ENCODE measurements around the gene ITGA7. TPM values are rescaled to one million over a fixed set of nuclear protein-coding genes. Genes with fewer than 3 reads are reported as not detected.

Gene ITGA7
- polyA plus RNA-seq, 1 donor from 2014 or later = 13.5 TPM

DNA sequence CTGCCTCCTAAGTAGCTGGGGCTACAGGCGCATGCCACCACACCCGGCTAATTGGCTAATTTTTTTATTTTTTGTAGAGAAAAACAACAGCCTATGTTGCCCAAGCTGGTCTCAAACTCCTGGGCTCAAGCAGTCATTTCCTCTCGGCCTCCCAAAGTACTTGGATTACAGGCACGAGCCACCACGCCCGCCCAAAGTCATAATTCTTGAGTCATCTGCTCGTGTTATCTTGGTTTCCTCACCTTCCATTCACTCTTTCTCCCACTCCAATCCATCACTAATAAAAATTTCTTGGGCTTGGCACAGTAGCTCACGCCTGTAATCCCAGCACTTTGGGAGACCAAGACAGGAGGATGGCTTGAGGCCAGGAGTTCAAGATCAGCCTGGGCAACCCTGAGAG lies 32.0 kb downstream of the ITGA7 start:
- Histone ChIP-seq H2AFZ (ENCODE audit: low read depth, low read length) (no peak overlapping the region), H3K36me3 (ENCODE audit: insufficient read depth, low read length) (no peaks in the 10 kb centered on the region), H3K27ac (ENCODE audit: low read length) (no peak overlapping the region), H3K9ac (ENCODE audit: low read length) (no peak overlapping the region), H3K4me3 (ENCODE audit: low read length) (no peak overlapping the region), H3K27me3 (ENCODE audit: insufficient read depth, low read depth, low read length) (no peaks in the 10 kb centered on the region), H3K9me2 (ENCODE audit: insufficient read depth, low read length) (no peaks in the 10 kb centered on the region), H3K79me2 (replicated peaks; ENCODE audit: insufficient read depth, low read length) (no peaks in the 10 kb centered on the region), H4K20me1 (ENCODE audit: insufficient read depth) (no peaks in the 10 kb centered on the region), H3K9me3 (ENCODE audit: low read length) (no peaks in the 10 kb centered on the region), H3F3A (ENCODE audit: insufficient read depth, low read length, poor library complexity, severe bottlenecking) (no peaks in the 10 kb centered on the region), H3K4me2 (ENCODE audit: low read length) (no peak overlapping the region)
- TF ChIP-seq, protein P1, sequence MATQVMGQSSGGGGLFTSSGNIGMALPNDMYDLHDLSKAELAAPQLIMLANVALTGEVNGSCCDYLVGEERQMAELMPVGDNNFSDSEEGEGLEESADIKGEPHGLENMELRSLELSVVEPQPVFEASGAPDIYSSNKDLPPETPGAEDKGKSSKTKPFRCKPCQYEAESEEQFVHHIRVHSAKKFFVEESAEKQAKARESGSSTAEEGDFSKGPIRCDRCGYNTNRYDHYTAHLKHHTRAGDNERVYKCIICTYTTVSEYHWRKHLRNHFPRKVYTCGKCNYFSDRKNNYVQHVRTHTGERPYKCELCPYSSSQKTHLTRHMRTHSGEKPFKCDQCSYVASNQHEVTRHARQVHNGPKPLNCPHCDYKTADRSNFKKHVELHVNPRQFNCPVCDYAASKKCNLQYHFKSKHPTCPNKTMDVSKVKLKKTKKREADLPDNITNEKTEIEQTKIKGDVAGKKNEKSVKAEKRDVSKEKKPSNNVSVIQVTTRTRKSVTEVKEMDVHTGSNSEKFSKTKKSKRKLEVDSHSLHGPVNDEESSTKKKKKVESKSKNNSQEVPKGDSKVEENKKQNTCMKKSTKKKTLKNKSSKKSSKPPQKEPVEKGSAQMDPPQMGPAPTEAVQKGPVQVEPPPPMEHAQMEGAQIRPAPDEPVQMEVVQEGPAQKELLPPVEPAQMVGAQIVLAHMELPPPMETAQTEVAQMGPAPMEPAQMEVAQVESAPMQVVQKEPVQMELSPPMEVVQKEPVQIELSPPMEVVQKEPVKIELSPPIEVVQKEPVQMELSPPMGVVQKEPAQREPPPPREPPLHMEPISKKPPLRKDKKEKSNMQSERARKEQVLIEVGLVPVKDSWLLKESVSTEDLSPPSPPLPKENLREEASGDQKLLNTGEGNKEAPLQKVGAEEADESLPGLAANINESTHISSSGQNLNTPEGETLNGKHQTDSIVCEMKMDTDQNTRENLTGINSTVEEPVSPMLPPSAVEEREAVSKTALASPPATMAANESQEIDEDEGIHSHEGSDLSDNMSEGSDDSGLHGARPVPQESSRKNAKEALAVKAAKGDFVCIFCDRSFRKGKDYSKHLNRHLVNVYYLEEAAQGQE (IDR thresholded peaks at IDR 0.05; ENCODE audit: borderline replicate concordance) = no peak
- no peak for TF ChIP-seq MXI1 (conservative IDR thresholded peaks at IDR 0.05; ENCODE audit: poor library complexity, severe bottlenecking)
- no peak for TF ChIP-seq RAD21 (conservative IDR thresholded peaks at IDR 0.05)
- TF ChIP-seq SMC3 (conservative IDR thresholded peaks at IDR 0.05; ENCODE audit: poor library complexity) = no peak
- no peak for TF ChIP-seq POLR2AphosphoS5 (IDR thresholded peaks at IDR 0.05)
- TF ChIP-seq EZH2 (IDR thresholded peaks at IDR 0.05; ENCODE audit: borderline replicate concordance, insufficient read depth, low read length, poor library complexity, severe bottlenecking) = no peak
- no peak for TF ChIP-seq CTCF (IDR thresholded peaks at IDR 0.05; ENCODE audit: poor library complexity, severe bottlenecking)
- TF ChIP-seq EP300 (conservative IDR thresholded peaks at IDR 0.05; ENCODE audit: poor library complexity, severe bottlenecking) = no peak
- no peak for TF ChIP-seq TAF1 (IDR thresholded peaks at IDR 0.05; ENCODE audit: low read depth)

DNA sequence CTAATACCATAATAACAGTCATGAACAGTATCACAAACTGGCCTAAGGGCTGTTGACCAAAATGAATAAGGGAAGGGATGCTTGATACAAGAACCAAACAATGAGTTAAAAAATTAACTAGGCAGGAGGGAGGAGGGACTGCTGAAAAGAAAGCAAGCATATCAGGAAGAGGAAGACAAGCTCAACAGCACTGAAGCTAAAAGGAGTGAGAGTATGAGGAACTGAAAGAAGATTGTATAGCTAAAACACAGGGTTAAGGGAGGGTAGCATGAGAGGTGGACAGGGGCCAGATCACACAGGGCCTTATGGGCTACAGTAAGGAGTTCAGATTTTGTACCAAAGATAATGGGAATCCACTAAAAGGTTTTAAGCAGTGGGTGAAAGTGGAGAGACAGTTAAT lies 34.1 kb downstream of the ITGA7 start:
- H4K20me1 ChIP-seq (ENCODE audit: insufficient read depth) = no peaks in the 10 kb centered on the region
- no peaks in the 10 kb centered on the region for H3K36me3 ChIP-seq (ENCODE audit: insufficient read depth, low read length)
- H3K9me2 ChIP-seq (ENCODE audit: insufficient read depth, low read length) = no peaks in the 10 kb centered on the region
- H3K27me3 ChIP-seq (ENCODE audit: insufficient read depth, low read depth, low read length) = no peaks in the 10 kb centered on the region
- no peaks in the 10 kb centered on the region for H3F3A ChIP-seq (ENCODE audit: insufficient read depth, low read length, poor library complexity, severe bottlenecking)
- no peak overlapping the region for H3K4me2 ChIP-seq (ENCODE audit: low read length)
- TF ChIP-seq MXI1 (conservative IDR thresholded peaks at IDR 0.05; ENCODE audit: poor library complexity, severe bottlenecking) (no peak), SMC3 (conservative IDR thresholded peaks at IDR 0.05; ENCODE audit: poor library complexity) (no peak), POLR2AphosphoS5 (IDR thresholded peaks at IDR 0.05) (no peak)
- TF ChIP-seq, protein P1 (IDR thresholded peaks at IDR 0.05; ENCODE audit: borderline replicate concordance) = no peak
- no peak overlapping the region for H3K27ac ChIP-seq (ENCODE audit: low read length)
- H3K79me2 ChIP-seq (replicated peaks; ENCODE audit: insufficient read depth, low read length) = no peaks in the 10 kb centered on the region
- no peaks in the 10 kb centered on the region for H3K9me3 ChIP-seq (ENCODE audit: low read length)
- H3K4me3 ChIP-seq (ENCODE audit: low read length) = no peak overlapping the region
- H2AFZ ChIP-seq (ENCODE audit: low read depth, low read length) = no peak overlapping the region
- no peak overlapping the region for H3K9ac ChIP-seq (ENCODE audit: low read length)

Measured in neural cell (in vitro differentiated cells).